GM13976 (cell line): Measurements from ENCODE around the gene FTO.

Source experiments
- DNase-seq: peaks from one replicate; pipeline ENCODE4 v3.0.0; 2012; ENCODE audit warnings: low spot score
- CTCF ChIP-seq: IDR thresholded peaks from 2 replicates; pipeline ENCODE4 v1.5.1; 2012; ENCODE audit warnings: borderline replicate concordance, mild to moderate bottlenecking; ENCODE audit not compliant: insufficient read depth; ENCODE audit errors: extremely low read depth, missing control alignments, control extremely low read depth
- in situ Hi-C: fragments of 300-500 bp; cut with MboI; formaldehyde crosslinking; loops from one replicate; pipeline ENCODE4 v1.12.0; 2022; ENCODE audit warnings: low sequenced_read_pairs, mixed read lengths, inconsistent platforms; ENCODE audit not compliant: unreplicated experiment

Gene FTO

GRCh38 chr16:53925107-53925410 is 221.1 kb downstream of the FTO start:
- in situ Hi-C loops, result no loop called here
- no peak for TF ChIP-seq CTCF

GRCh38 chr16:53925526-53925925 is 221.6 kb downstream of the FTO start:
- no peak for TF ChIP-seq CTCF
- in situ Hi-C loops, result no loop called here
- DNase-seq, result no peak

More at GRCh38 chr16:53925107-53925410, 221.1 kb downstream of the FTO start:
- no peak for DNase-seq

GRCh38 chr16:53926209-53926608 is 222.3 kb downstream of the FTO start:
- no peak for TF ChIP-seq CTCF
- DNase-seq, result no peak
- in situ Hi-C loops, result no loop called here

GRCh38 chr16:53932975-53933374 is 229.0 kb downstream of the FTO start:
- no peak for DNase-seq
- TF ChIP-seq CTCF, result no peak
- in situ Hi-C loops, result no loop called here

GRCh38 chr16:53933407-53933806 is 229.5 kb downstream of the FTO start:
- no peak for DNase-seq
- in situ Hi-C loops, result no loop called here
- no peak for TF ChIP-seq CTCF

- DNase-seq, result no peak
- in situ Hi-C loops, result no loop called here
- no peak for TF ChIP-seq CTCF
These were observed 232.1 kb downstream of the FTO start for GRCh38 chr16:53936052-53936451.

- in situ Hi-C loops, result no loop called here
- no peak for TF ChIP-seq CTCF
- no peak for DNase-seq
These were observed 232.6 kb downstream of the FTO start for GRCh38 chr16:53936529-53936928.
